HEK293T (cell line): ENCODE results near the gene BTBD8.

Source experiments
- CTCF ChIA-PET: fragments of 350-600 bp; formaldehyde crosslinking; extraction: SDS; loops from one replicate; lab custom pipeline; 2021; ENCODE audit warnings: antibody characterized with exemption, inconsistent platforms; lab: Yijun Ruan, JAX
- POLR2A ChIA-PET: fragments of 350-600 bp; formaldehyde crosslinking; extraction: SDS; loops from one replicate; lab custom pipeline; 2020; ENCODE audit warnings: antibody characterized with exemption, inconsistent platforms; lab: Yijun Ruan, JAX
- DNase-seq: peaks from one replicate; pipeline ENCODE4 v3.0.0; 2012; ENCODE audit warnings: mixed read lengths; ENCODE audit errors: extremely low spot score
- ARNT ChIP-seq: fragments of 450-650 bp; IDR thresholded peaks from 2 replicates; pipeline ENCODE4 v1.6.1; 2017; ENCODE audit warnings: mild to moderate bottlenecking
- BHLHE40 ChIP-seq: fragments of 450-650 bp; IDR thresholded peaks from 2 replicates; pipeline ENCODE4 v1.6.1; 2016; ENCODE audit warnings: mild to moderate bottlenecking, moderate library complexity, borderline replicate concordance
- CTBP1 ChIP-seq: fragments of 450-650 bp; IDR thresholded peaks from 2 replicates; pipeline ENCODE4 v1.6.1; 2016; ENCODE audit warnings: borderline replicate concordance
- ELF4 ChIP-seq: fragments of 450-650 bp; IDR thresholded peaks from 2 replicates; pipeline ENCODE4 v1.6.1; 2017; ENCODE audit warnings: antibody characterized with exemption
- FOXA1 ChIP-seq: fragments of 450-650 bp; IDR thresholded peaks from 2 replicates; pipeline ENCODE4 v1.6.1; 2016; ENCODE audit warnings: mild to moderate bottlenecking
- FOXK2 ChIP-seq: fragments of 450-650 bp; IDR thresholded peaks from 2 replicates; pipeline ENCODE4 v1.6.1; 2016; ENCODE audit warnings: mild to moderate bottlenecking
- FOXM1 ChIP-seq: fragments of 450-650 bp; IDR thresholded peaks from 2 replicates; pipeline ENCODE4 v1.6.1; 2017; ENCODE audit warnings: mild to moderate bottlenecking, borderline replicate concordance
- HDGF ChIP-seq: fragments of 450-650 bp; IDR thresholded peaks from 2 replicates; pipeline ENCODE4 v1.6.1; 2017; ENCODE audit warnings: antibody characterized with exemption, borderline replicate concordance
- L3MBTL2 ChIP-seq: fragments of 450-650 bp; conservative IDR thresholded peaks from 2 replicates; pipeline ENCODE4 v1.6.1; 2016; ENCODE audit warnings: mild to moderate bottlenecking
- LEF1 ChIP-seq: fragments of 450-650 bp; IDR thresholded peaks from 2 replicates; pipeline ENCODE4 v1.6.1; 2017; ENCODE audit warnings: mild to moderate bottlenecking, borderline replicate concordance
- NFRKB ChIP-seq: fragments of 450-650 bp; IDR thresholded peaks from 2 replicates; pipeline ENCODE4 v1.6.1; 2016; ENCODE audit warnings: mild to moderate bottlenecking, moderate library complexity
- SP1 ChIP-seq: fragments of 450-650 bp; IDR thresholded peaks from 2 replicates; pipeline ENCODE4 v1.6.1; 2017
- SUZ12 ChIP-seq: fragments of 450-650 bp; IDR thresholded peaks from 2 replicates; pipeline ENCODE4 v1.6.1; 2016; ENCODE audit warnings: mild to moderate bottlenecking
- TARDBP ChIP-seq: fragments of 450-650 bp; IDR thresholded peaks from 2 replicates; pipeline ENCODE4 v1.6.1; 2016
- ZNF384 ChIP-seq: fragments of 450-650 bp; IDR thresholded peaks from 2 replicates; pipeline ENCODE4 v1.6.1; 2016
- TF ChIP-seq, protein P1 (sequence below): fragments of 450-650 bp; IDR thresholded peaks from 2 replicates; pipeline ENCODE4 v1.6.1; 2016

The BTBD8 gene

DNA sequence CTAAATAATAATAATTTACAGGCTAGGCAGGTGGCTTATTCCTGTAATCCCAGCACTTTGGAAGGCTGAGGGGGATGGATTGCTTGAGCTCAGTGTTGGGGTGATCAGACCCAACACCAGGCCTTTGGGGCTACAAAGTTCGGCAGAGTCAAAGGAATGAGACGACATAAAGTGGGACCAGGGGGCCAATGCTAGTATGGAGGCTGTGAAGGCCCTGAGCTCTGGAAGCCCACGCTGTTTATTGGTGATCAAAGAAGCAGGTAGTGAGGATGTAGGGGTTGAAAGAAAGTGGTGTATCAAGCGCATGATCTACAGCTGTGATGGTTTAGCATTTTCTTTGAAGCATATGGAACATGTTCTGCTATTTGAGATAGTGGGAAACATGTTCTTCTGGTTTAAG lies 5.6 kb downstream of the BTBD8 start:
- DNase-seq, result no peak
- ChIA-PET POLR2A (no interaction called here), CTCF (no interaction called here)
- TF ChIP-seq FOXK2 (no peak), TARDBP (no peak), HDGF (no peak), BHLHE40 (no peak), SUZ12 (no peak), NFRKB (no peak), FOXA1 (no peak), ZNF384 (no peak), L3MBTL2 (no peak), CTBP1 (no peak), ARNT (no peak), LEF1 (no peak), FOXM1 (no peak)
- TF ChIP-seq, protein P1, sequence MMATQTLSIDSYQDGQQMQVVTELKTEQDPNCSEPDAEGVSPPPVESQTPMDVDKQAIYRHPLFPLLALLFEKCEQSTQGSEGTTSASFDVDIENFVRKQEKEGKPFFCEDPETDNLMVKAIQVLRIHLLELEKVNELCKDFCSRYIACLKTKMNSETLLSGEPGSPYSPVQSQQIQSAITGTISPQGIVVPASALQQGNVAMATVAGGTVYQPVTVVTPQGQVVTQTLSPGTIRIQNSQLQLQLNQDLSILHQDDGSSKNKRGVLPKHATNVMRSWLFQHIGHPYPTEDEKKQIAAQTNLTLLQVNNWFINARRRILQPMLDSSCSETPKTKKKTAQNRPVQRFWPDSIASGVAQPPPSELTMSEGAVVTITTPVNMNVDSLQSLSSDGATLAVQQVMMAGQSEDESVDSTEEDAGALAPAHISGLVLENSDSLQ, result no peak

DNA sequence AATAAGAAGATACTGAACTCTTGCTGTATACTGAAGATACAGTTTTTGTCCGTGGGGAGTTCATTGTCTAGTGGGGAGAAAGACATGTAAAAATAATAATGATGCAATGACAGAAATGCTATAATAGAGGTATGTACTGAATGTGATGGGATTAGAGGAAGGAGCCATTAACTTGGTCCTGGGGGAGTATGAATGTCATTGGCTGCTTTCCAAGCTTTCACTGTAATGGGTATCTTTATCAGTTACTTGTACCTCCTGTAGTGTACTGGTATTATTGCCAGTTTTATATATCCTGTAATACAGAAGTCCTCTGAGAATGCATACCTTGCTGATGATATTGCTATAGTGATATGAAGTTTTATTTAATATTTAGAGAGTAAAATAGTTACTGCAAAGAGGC lies 7.4 kb downstream of the BTBD8 start:
- TF ChIP-seq, protein P1, result peak; percentile 45; the same call in 1 of the 2 replicates
- TF ChIP-seq CTBP1, result peak; percentile 56; the same call in 1 of the 2 replicates
- TF ChIP-seq ELF4, result no peak
- ChIA-PET POLR2A (no interaction called here), CTCF (no interaction called here)
- DNase-seq, result peak; percentile 40

DNA sequence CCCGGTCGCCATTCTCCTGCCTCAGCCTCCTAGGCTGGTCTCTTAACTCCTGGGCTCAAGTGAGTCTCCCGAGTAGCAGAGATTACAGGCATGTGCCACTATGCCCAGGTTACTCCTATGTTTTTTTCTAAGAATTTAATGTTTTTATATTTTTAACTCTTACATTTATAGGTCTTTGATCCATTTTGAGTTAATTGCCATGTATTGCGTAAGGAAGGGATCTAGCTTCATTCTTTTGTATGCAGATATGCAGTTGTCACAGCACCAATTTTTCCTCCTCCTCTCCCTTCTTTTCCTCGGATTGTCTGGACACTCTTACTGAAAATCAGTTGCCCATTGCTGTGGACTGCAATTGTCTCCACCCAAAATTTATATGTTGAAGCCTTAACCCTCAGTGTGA lies 11.5 kb downstream of the BTBD8 start:
- CTCF ChIA-PET, result no interaction called here
- no peak for TF ChIP-seq FOXK2
- TF ChIP-seq NFRKB, result no peak
- TF ChIP-seq ZNF384, result no peak
- TF ChIP-seq CTBP1, result no peak
- no peak for TF ChIP-seq L3MBTL2
- no peak for TF ChIP-seq FOXM1
- no peak for TF ChIP-seq ELF4
- no peak for TF ChIP-seq LEF1
- TF ChIP-seq FOXA1, result no peak
- TF ChIP-seq HDGF, result no peak
- TF ChIP-seq TARDBP, result no peak
- no peak for TF ChIP-seq BHLHE40
- TF ChIP-seq ARNT, result no peak
- no peak for TF ChIP-seq SP1
- no peak for TF ChIP-seq SUZ12
- TF ChIP-seq, protein P1, result no peak
- no peak for DNase-seq
- POLR2A ChIA-PET, result no interaction called here

GRCh38 chr1:92094090-92094489 lies 13.9 kb downstream of the BTBD8 start:
- CTCF ChIA-PET, result no interaction called here

DNA sequence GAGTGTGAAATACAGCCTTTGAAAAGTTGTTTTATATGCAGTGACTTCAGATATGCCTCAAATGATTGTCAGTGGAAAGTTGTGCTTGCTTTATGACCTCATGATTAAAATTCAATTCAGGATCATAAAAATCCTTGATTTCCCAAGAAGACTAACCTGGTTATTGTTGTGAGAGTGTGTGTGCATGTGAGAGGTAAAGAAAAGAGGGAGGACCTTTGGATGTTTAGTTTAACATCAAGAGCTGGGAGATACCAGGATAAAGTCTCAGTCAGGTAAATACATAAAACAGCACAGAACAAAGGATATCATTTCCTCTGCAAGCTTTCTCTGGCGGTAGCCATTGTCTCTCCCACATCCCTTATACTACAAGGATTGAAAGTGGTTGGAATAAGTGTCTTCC lies 14.4 kb downstream of the BTBD8 start:
- POLR2A ChIA-PET, result no interaction called here
- TF ChIP-seq ELF4 (no peak), CTBP1 (no peak), ARNT (no peak), LEF1 (no peak), TARDBP (no peak), SP1 (no peak), FOXK2 (no peak), L3MBTL2 (no peak), BHLHE40 (no peak), HDGF (no peak), ZNF384 (no peak), FOXA1 (no peak), NFRKB (no peak), FOXM1 (no peak), SUZ12 (no peak)
- TF ChIP-seq, protein P1, result no peak
- no peak for DNase-seq
- CTCF ChIA-PET, result no interaction called here

More at GRCh38 chr1:92094090-92094489, 13.9 kb downstream of the BTBD8 start:
- POLR2A ChIA-PET, result no interaction called here
- no peak for TF ChIP-seq NFRKB
- TF ChIP-seq L3MBTL2, result no peak
- TF ChIP-seq ZNF384, result no peak
- TF ChIP-seq LEF1, result no peak
- no peak for TF ChIP-seq SP1
- TF ChIP-seq FOXK2, result no peak
- no peak for TF ChIP-seq FOXM1
- no peak for TF ChIP-seq SUZ12
- TF ChIP-seq TARDBP, result no peak
- no peak for TF ChIP-seq CTBP1
- no peak for TF ChIP-seq BHLHE40
- no peak for TF ChIP-seq ARNT
- TF ChIP-seq, protein P1, result no peak
- TF ChIP-seq FOXA1, result no peak
- no peak for DNase-seq
